OCI-LY7 (cell line): ENCODE measurements around the gene ATP5F1D. TPM values are rescaled to one million over a fixed set of nuclear protein-coding genes. Genes with fewer than 3 reads are reported as not detected.

ENCODE experiments used
- BruUV-seq: library from RNA; stranded (reverse); fragments of 400-500 nt; replicated peaks from 2 replicates; lab custom pipeline; 2021; lab: Mats Ljungman, UMichigan
- CTCF ChIA-PET: fragments of 300-600 bp; sonication (Branson Sonifier 250); formaldehyde crosslinking; loops from one replicate; lab custom pipeline; 2022; ENCODE audit warnings: antibody characterized with exemption; ENCODE audit not compliant: unreplicated experiment; lab: Charles Lee
- POLR2A ChIA-PET: fragments of 300-600 bp; sonication (Branson Sonifier 250); formaldehyde crosslinking; loops from one replicate; lab custom pipeline; 2022; ENCODE audit warnings: antibody characterized with exemption; lab: Charles Lee
- DNase-seq: peaks from one replicate; pipeline ENCODE4 v3.0.0-alpha.2; 2015; ENCODE audit warnings: low spot score
- H2AFZ ChIP-seq: fragments of 200-600 bp; sonication (generic), shearing (Covaris generic); 2 replicates; pipeline ENCODE4 v1.6.1; 2014; ENCODE audit warnings: mild to moderate bottlenecking, antibody characterized with exemption, low read length, moderate library complexity
- H3K27ac ChIP-seq: fragments of 200-600 bp; sonication (generic); 2 replicates; pipeline ENCODE4 v1.5.1; 2014; ENCODE audit warnings: mixed run types, low read depth, mild to moderate bottlenecking, moderate library complexity, low read length, inconsistent platforms; ENCODE audit not compliant: poor library complexity, severe bottlenecking
- H3K36me3 ChIP-seq: fragments of 200-600 bp; sonication (generic); 2 replicates; pipeline ENCODE4 v1.6.1; 2014; ENCODE audit warnings: mild to moderate bottlenecking, antibody characterized with exemption, low read length, moderate library complexity, mixed read lengths; ENCODE audit not compliant: insufficient read depth
- H3K4me1 ChIP-seq: fragments of 200-600 bp; sonication (generic); 2 replicates; pipeline ENCODE4 v1.5.1; 2014; ENCODE audit warnings: mild to moderate bottlenecking, low read length; ENCODE audit not compliant: insufficient read depth, poor library complexity, severe bottlenecking
- H3K4me2 ChIP-seq: fragments of 200-600 bp; sonication (generic); 2 replicates; pipeline ENCODE4 v1.6.1; 2014; ENCODE audit warnings: mild to moderate bottlenecking, low read length
- H3K4me3 ChIP-seq: fragments of 200-600 bp; sonication (generic); 2 replicates; pipeline ENCODE4 v1.5.1; 2014; ENCODE audit warnings: mild to moderate bottlenecking, low read depth, low read length; ENCODE audit not compliant: poor library complexity, severe bottlenecking
- H3K79me2 ChIP-seq: fragments of 200-600 bp; sonication (generic); 2 replicates; pipeline ENCODE4 v1.6.1; 2016; ENCODE audit warnings: low read depth, mild to moderate bottlenecking, low read length, moderate library complexity, mixed read lengths; ENCODE audit not compliant: insufficient read depth
- H3K9me2 ChIP-seq: fragments of 200-600 bp; sonication (generic); 2 replicates; pipeline ENCODE4 v1.6.1; 2016; ENCODE audit warnings: mild to moderate bottlenecking, low read length, mixed read lengths; ENCODE audit not compliant: insufficient read depth
- H3K9me3 ChIP-seq: fragments of 200-600 bp; sonication (generic); 2 replicates; pipeline ENCODE4 v1.6.1; 2014; ENCODE audit warnings: mild to moderate bottlenecking, mixed run types, low read length, mixed read lengths
- H4K20me1 ChIP-seq: fragments of 200-600 bp; sonication (generic); 2 replicates; pipeline ENCODE4 v1.6.1; 2014; ENCODE audit warnings: mild to moderate bottlenecking, antibody characterized with exemption, low read length, moderate library complexity, mixed read lengths; ENCODE audit not compliant: insufficient read depth
- EZH2phosphoT487 ChIP-seq: fragments of 200-600 bp; sonication (generic); IDR thresholded peaks from 2 replicates; pipeline ENCODE4 v1.6.1; 2018; ENCODE audit warnings: low read depth, borderline replicate concordance, mild to moderate bottlenecking, mixed run types, antibody characterized with exemption, low read length, moderate library complexity, mixed read lengths
- intact Hi-C: fragments of 100-400 bp; cut with micrococcal nuclease; formaldehyde crosslinking; loops from one replicate; pipeline ENCODE4 v1.10.0; 2022; ENCODE audit not compliant: unreplicated experiment
- total RNA-seq, 2 experiments: library from RNA; depleted of rRNA in 1 of 2; stranded (reverse); fragments of >200 nt in 1 of 2; shearing (Covaris generic) in 1 of 2; gene quantifications; 2 replicates each; pipeline ENCODE4 v1.2.3, GENCODE V29; 2014 to 2022
- TF ChIP-seq, protein P1 (sequence below): fragments of 200-600 bp; sonication (generic); conservative IDR thresholded peaks from 2 replicates; pipeline ENCODE4 v1.5.1; 2014; ENCODE audit warnings: mild to moderate bottlenecking, antibody characterized with exemption, low read length, moderate library complexity, mixed read lengths

The ATP5F1D gene
- total RNA-seq, 2 experiments from 2014 or later, result 51.8 to 266 TPM

DNA sequence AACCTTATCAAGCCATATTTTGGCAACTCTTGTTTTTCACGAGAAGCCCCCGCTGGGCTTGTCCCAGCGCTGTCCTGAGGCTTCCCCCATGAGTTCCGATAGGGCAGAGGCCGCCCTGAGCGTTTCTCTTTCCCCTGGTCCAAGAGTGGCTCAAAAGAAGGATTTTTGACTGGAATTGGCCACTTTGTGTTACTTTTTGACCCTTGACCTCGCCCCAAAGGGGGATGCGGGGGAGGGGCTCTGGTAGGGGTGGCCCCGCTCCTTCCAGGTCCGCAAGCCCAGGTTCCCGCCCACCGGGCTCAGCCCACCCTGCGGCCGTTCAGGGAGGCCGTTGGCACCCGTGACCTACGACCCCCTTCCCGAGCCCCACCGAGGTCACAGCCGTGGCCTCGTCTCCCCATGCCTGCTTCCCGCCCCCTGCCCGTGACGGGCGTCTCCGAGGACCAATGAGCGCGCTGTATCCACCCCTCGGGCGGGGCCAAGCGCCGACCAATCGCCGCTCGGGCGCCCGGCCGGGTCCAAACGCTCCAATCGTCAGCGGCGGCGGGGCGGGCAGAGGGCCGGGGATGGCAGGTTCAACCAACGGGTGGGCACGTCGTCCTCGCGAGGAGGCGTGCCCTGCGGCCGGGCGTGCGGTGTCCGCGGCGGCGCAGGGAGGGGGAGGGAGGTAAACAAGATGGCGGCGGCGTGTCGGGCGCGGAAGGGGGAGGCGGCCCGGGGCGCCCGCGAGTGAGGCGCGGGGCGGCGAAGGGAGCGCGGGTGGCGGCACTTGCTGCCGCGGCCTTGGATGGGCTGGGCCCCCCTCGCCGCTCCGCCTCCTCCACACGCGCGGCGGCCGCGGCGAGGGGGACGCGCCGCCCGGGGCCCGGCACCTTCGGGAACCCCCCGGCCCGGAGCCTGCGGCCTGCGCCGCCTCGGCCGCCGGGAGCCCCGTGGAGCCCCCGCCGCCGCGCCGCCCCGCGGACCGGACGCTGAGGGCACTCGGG, 36.1 kb upstream of the ATP5F1D start, which contains the start of gene STK11:
STK11 (plus strand) TSS at position 665 of the 986 bp plus-strand sequence. CDS start 1,136 bp downstream, outside the sequence.
- ChIA-PET CTCF (no interaction called here), POLR2A (no interaction called here)
- peaks cover 12% of the 10 kb centered on the region; the same call in 1 of the 2 replicates for H4K20me1 ChIP-seq
- intact Hi-C loops, result no loop called here
- no peaks in the 10 kb centered on the region for H3K9me2 ChIP-seq
- peak within 1 kb of the TSS; percentile 88 for H3K4me3 ChIP-seq
- H3K9me3 ChIP-seq, result no peaks in the 10 kb centered on the region
- BruUV-seq, result no TSS peak
- peaks cover 33% of the 10 kb centered on the region for H3K36me3 ChIP-seq
- TF ChIP-seq, protein P1, sequence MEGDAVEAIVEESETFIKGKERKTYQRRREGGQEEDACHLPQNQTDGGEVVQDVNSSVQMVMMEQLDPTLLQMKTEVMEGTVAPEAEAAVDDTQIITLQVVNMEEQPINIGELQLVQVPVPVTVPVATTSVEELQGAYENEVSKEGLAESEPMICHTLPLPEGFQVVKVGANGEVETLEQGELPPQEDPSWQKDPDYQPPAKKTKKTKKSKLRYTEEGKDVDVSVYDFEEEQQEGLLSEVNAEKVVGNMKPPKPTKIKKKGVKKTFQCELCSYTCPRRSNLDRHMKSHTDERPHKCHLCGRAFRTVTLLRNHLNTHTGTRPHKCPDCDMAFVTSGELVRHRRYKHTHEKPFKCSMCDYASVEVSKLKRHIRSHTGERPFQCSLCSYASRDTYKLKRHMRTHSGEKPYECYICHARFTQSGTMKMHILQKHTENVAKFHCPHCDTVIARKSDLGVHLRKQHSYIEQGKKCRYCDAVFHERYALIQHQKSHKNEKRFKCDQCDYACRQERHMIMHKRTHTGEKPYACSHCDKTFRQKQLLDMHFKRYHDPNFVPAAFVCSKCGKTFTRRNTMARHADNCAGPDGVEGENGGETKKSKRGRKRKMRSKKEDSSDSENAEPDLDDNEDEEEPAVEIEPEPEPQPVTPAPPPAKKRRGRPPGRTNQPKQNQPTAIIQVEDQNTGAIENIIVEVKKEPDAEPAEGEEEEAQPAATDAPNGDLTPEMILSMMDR, result no peak
- TF ChIP-seq EZH2phosphoT487, result no peak
- peak within 1 kb of the TSS; percentile 45 for H3K27ac ChIP-seq
- peak within 1 kb of the TSS; percentile 85 for H2AFZ ChIP-seq
- DNase-seq, result peak; percentile 98
- peaks cover 19% of the 10 kb centered on the region for H3K4me1 ChIP-seq
- peak within 1 kb of the TSS; percentile 97 for H3K4me2 ChIP-seq
- H3K79me2 ChIP-seq, result peaks cover 43% of the 10 kb centered on the region

DNA sequence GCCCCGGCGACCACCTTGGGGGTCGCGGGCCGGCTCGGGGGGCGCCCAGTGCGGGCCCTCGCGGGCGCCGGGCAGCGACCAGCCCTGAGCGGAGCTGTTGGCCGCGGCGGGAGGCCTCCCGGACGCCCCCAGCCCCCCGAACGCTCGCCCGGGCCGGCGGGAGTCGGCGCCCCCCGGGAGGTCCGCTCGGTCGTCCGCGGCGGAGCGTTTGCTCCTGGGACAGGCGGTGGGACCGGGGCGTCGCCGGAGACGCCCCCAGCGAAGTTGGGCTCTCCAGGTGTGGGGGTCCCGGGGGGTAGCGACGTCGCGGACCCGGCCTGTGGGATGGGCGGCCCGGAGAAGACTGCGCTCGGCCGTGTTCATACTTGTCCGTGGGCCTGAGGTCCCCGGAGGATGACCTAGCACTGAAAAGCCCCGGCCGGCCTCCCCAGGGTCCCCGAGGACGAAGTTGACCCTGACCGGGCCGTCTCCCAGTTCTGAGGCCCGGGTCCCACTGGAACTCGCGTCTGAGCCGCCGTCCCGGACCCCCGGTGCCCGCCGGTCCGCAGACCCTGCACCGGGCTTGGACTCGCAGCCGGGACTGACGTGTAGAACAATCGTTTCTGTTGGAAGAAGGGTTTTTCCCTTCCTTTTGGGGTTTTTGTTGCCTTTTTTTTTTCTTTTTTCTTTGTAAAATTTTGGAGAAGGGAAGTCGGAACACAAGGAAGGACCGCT, 35.2 kb upstream of the ATP5F1D start:
- peaks cover 40% of the 10 kb centered on the region for H3K36me3 ChIP-seq
- no peak for DNase-seq
- TF ChIP-seq EZH2phosphoT487, result no peak
- TF ChIP-seq, protein P1, result no peak
- H3K4me3 ChIP-seq, result peak overlapping the region; percentile 88
- no peaks in the 10 kb centered on the region for H3K9me3 ChIP-seq
- no peaks in the 10 kb centered on the region for H3K9me2 ChIP-seq
- H3K4me1 ChIP-seq, result peaks cover 19% of the 10 kb centered on the region
- peak overlapping the region; percentile 24 for H3K27ac ChIP-seq
- peak overlapping the region; percentile 97 for H3K4me2 ChIP-seq
- BruUV-seq, result no TSS peak
- intact Hi-C loops, result no loop called here
- peaks cover 50% of the 10 kb centered on the region for H3K79me2 ChIP-seq
- no peak overlapping the region for H2AFZ ChIP-seq
- POLR2A ChIA-PET, result no interaction called here
- peaks cover 12% of the 10 kb centered on the region; the same call in 1 of the 2 replicates for H4K20me1 ChIP-seq
- CTCF ChIA-PET, result no interaction called here
